Measurements from ENCODE around the gene RFNG.

Gene RFNG

DNA sequence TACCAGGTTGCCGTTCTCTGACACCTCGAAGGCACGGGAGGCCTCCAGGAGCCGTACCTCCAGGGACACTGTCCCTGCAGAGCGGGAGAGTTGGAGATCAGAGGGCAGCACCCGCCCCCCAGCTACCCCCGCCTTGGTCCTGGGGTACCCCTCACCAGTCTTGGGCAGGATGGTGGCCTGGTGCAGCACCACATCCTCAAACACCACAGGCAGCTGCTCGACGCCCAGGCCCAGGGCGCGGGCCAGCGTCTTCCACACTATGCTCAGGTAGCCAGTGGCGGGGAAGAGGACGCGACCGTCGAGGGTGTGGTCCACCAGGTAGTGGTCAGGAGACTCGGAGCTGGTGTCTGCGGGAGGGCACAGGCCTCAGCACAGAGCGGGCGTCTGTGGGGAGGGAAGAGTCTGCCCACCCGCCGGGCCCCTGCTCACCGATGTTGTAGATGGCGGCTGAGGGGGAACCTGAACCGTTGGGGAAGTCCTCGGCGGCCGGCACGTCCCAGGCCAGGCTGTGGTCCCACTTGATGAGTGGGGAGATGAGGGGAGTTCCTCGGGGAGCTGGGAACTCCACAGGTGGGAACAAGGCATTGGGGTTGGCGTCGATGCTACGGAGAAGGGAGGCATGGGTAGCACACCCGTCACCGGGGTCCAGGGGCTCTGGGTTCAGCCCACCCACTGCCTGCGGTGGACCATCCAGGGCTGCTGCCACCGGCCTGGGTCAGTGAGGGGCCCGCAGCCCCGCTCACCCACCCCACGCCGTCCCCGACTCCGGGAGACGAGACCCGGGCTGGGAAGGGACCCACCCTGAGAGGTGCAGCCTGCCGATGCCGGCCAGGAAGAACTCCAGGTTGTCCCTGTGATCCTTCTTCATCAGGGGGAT is 36.6 kb upstream of the RFNG start:
- no peak overlapping the region for H3K4me3 ChIP-seq (ENCODE audit: low read length)
- TF ChIP-seq, protein P1, sequence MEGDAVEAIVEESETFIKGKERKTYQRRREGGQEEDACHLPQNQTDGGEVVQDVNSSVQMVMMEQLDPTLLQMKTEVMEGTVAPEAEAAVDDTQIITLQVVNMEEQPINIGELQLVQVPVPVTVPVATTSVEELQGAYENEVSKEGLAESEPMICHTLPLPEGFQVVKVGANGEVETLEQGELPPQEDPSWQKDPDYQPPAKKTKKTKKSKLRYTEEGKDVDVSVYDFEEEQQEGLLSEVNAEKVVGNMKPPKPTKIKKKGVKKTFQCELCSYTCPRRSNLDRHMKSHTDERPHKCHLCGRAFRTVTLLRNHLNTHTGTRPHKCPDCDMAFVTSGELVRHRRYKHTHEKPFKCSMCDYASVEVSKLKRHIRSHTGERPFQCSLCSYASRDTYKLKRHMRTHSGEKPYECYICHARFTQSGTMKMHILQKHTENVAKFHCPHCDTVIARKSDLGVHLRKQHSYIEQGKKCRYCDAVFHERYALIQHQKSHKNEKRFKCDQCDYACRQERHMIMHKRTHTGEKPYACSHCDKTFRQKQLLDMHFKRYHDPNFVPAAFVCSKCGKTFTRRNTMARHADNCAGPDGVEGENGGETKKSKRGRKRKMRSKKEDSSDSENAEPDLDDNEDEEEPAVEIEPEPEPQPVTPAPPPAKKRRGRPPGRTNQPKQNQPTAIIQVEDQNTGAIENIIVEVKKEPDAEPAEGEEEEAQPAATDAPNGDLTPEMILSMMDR (IDR thresholded peaks at IDR 0.05; ENCODE audit: insufficient read depth, low read depth, low read length, missing control alignments), result no peak
- DNase-seq (ENCODE audit: low read depth), result no peak

DNA sequence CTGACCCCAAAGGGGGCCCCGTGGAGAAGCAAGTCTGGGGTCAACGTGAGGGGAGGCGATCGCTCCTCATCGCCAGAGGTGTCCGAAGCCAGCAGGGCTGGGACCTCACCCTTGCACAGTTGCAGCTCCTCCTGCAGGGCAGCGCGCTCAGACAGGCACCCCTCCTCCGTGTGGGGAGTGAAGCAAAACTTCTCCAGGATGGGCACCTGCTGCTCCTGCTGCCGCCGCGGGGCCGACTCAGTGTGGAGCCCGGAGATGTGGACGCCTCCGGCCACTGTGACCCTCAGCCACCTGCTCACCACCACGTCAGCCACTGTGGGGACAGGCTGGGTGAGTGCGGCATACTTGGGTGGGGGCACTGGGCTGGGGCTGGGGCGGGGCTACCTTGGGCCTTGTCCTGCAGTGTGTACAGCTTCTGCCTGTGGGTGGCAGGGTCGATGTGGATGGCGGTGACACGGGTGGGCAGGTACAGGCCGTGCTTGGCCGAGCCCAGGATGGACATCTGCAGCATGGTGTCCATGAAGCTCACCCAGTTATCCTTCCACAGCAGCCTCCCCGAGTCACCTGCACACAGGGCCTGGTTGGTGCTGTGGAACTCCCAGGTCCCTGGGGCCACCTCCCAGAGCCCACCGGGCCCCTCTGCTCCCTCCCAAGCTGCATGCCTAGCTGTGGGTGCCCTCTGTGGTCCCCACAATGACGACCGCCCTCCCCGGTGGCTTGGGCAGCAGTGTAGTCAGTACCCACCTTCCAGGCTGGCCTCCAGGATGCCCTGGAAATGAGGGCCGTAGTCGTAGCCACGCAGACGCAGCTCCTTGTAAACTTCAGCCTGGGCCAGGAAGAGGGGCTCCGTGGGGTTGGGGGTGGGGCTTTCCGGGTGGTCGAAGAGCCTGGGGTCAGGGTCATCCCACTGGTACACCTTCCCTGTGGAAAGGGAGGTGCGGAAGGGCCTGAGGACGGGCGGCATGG is 35.6 kb upstream of the RFNG start:
- no peak for DNase-seq (ENCODE audit: low read depth)
- TF ChIP-seq, protein P1 (IDR thresholded peaks at IDR 0.05; ENCODE audit: insufficient read depth, low read depth, low read length, missing control alignments), result no peak
- H3K4me3 ChIP-seq (ENCODE audit: low read length), result no peak overlapping the region

GRCh38 chr17:82085931-82086764 is 34.5 kb upstream of the RFNG start:
- TF ChIP-seq, protein P1 (IDR thresholded peaks at IDR 0.05; ENCODE audit: insufficient read depth, low read depth, low read length, missing control alignments), result no peak
- no peak overlapping the region for H3K4me3 ChIP-seq (ENCODE audit: low read length)
- DNase-seq (ENCODE audit: low read depth), result no peak

GRCh38 chr17:82085031-82085861 is 33.6 kb upstream of the RFNG start:
- TF ChIP-seq, protein P1 (IDR thresholded peaks at IDR 0.05; ENCODE audit: insufficient read depth, low read depth, low read length, missing control alignments), result no peak
- no peak for DNase-seq (ENCODE audit: low read depth)
- H3K4me3 ChIP-seq (ENCODE audit: low read length), result no peak overlapping the region

DNA sequence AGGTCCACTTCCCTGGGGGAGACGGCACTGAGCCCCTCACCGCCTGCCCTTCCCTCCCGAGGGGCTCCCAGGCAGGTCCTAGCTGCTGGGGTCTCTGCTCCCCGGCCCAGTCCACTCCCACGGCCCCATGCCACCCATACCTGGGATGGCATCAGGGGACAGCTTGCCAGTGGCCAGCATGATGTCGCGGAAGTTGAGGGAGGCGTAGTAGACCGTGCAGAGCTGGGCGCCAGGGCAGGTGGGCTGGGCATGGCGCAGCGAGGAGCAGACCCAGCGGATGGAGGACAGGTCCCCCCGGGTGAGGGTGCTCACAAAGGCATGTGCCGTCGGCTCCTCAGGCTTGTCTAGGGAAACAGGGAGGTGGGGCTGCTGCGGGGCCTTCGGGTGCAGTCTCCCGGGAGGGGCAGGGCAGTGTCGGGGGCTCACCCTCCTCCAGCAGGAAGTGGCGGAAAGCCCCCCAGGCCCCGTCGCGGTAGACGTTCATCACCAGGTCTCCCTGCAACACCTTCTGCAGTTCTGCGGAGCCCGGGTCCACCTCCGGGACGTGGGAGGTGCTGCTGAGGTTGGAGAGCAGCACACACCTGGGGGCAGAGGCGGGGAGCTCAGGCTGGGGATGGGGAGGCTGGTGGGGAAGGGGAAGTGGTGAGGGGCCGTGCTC is 32.9 kb upstream of the RFNG start:
- no peak overlapping the region for H3K4me3 ChIP-seq (ENCODE audit: low read length)
- TF ChIP-seq, protein P1 (IDR thresholded peaks at IDR 0.05; ENCODE audit: insufficient read depth, low read depth, low read length, missing control alignments), result no peak
- no peak for DNase-seq (ENCODE audit: low read depth)

Data from epithelial cell of esophagus (primary cell).